H1 (cell line): ENCODE results near the gene DDIAS. TPM values are rescaled to one million over a fixed set of nuclear protein-coding genes. Genes with fewer than 3 reads are reported as not detected.

ENCODE experiments used
- CHD7 ChIP-seq: fragments of 300-600 bp; sonication (generic); IDR thresholded peaks from 2 replicates; pipeline ENCODE4 v1.7.1; 2012; ENCODE audit warnings: low read length, moderate library complexity, mild to moderate bottlenecking, inconsistent platforms; ENCODE audit not compliant: insufficient replicate concordance
- polyA plus RNA-seq, 7 experiments: library from polyadenylated mRNA; depleted of rRNA in 3 of 7; stranded (reverse) in 5 of 7; unstranded in 2 of 7; fragments of >200 nt in 5 of 7; fragments of 200-250 nt in 2 of 7; gene quantifications; 1 replicate in 5 of 7; 2 replicates in 1 of 7; 4 replicates in 1 of 7; pipeline versions ENCODE4 v1.2.1 to v1.2.3, GENCODE V29; 2011 to 2013; ENCODE audit warnings: missing spikeins in 2 of 7, mixed read lengths in 2 of 7
- total RNA-seq: library from RNA; stranded (reverse); fragmentation: NEBNext Ultra II Directional; extraction: Animal tissue kit (Norgen Biotek cat#: 25700); gene quantifications from 2 replicates; pipeline ENCODE4 v1.2.1, GENCODE V29; 2021

Gene DDIAS
- total and polyA plus RNA-seq, 2 of the 8 experiments (the other 6 are each of a cell fraction or from before 2014, with no cell fraction given): 11.6 to 25.7 TPM

DNA sequence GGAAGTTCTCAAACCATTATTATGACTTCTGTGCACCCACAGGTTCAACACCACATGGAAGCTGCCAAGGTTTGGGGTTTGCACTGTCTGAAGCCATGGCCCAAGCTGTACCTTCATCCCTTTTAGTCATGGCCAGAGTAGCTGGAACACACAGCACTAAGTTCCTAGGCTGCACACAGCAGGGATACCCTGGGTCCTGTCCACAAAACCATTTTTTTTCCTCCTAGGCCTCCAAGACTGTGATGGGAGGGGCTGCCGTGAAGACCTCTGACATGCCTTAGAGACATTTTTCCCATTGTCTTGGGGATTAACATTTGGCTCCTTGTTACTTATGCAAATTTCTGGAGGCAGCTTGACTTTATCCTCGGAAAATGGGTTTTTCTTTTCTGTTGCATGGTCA lies 42.7 kb downstream of the DDIAS start (continued):
- TF ChIP-seq CHD7: no peak
